H1 (cell line): Measurements from ENCODE around the gene MTPN. TPM values are rescaled to one million over a fixed set of nuclear protein-coding genes. Genes with fewer than 3 reads are reported as not detected.

Source experiments
- CTCF ChIA-PET: fragments of 300-600 bp; sonication (Branson Sonifier 250); formaldehyde crosslinking; loops from one replicate; lab custom pipeline; 2021; ENCODE audit not compliant: partially characterized antibody; lab: Charles Lee
- POLR2A ChIA-PET: fragments of 300-600 bp; sonication (Branson Sonifier 250); formaldehyde crosslinking; loops from one replicate; lab custom pipeline; 2021; ENCODE audit warnings: inconsistent platforms; ENCODE audit not compliant: partially characterized antibody; lab: Charles Lee
- DNase-seq, 2 experiments: peaks; one replicate each; pipeline versions ENCODE4 v3.0.0 to v3.0.0-alpha.2; 2010 to 2022; ENCODE audit warnings: low spot score in 2 of 2, low read depth in 1 of 2, mixed read lengths in 1 of 2
- FAIRE-seq: peaks from 2 replicates; lab custom pipeline; 2011; peaks lifted over from hg19 to GRCh38; lab: Jason Lieb, UNC
- H2AFZ ChIP-seq: 2 replicates; pipeline ENCODE4 v1.8.1; 2012; ENCODE audit warnings: low read length, inconsistent platforms
- H2AK5ac ChIP-seq: 2 replicates; pipeline ENCODE4 v1.6.1; 2013; ENCODE audit warnings: low read depth, low read length
- H2BK120ac ChIP-seq: replicated peaks from 2 replicates; pipeline ENCODE3; 2013; ENCODE audit warnings: low read depth, low read length, inconsistent platforms
- H2BK12ac ChIP-seq: 2 replicates; pipeline ENCODE4 v1.6.1; 2013; ENCODE audit warnings: low read depth, low read length
- H2BK15ac ChIP-seq: 2 replicates; pipeline ENCODE4 v1.6.1; 2013; ENCODE audit warnings: low read length
- H2BK20ac ChIP-seq: 2 replicates; pipeline ENCODE4 v1.6.1; 2013; ENCODE audit warnings: low read length
- H2BK5ac ChIP-seq: 2 replicates; pipeline ENCODE4 v1.6.1; 2013; ENCODE audit warnings: low read depth, low read length
- H3K14ac ChIP-seq: 2 replicates; pipeline ENCODE4 v1.6.1; 2013; ENCODE audit warnings: inconsistent platforms; ENCODE audit not compliant: insufficient read length
- H3K18ac ChIP-seq: 2 replicates; pipeline ENCODE4 v1.6.1; 2013; ENCODE audit warnings: low read length; ENCODE audit errors: extremely low read depth
- H3K23ac ChIP-seq: 2 replicates; pipeline ENCODE4 v1.6.1; 2013; ENCODE audit warnings: inconsistent platforms; ENCODE audit not compliant: insufficient read length
- H3K23me2 ChIP-seq: 2 replicates; pipeline ENCODE4 v1.6.1; 2013; ENCODE audit warnings: low read depth, low read length
- H3K27ac ChIP-seq: 2 replicates; pipeline ENCODE4 v1.6.1; 2011; ENCODE audit warnings: low read depth, low read length, inconsistent platforms
- H3K27me3 ChIP-seq, 4 experiments: replicated peaks in 1 of 4; 1 replicate in 1 of 4; 2 replicates in 3 of 4; pipeline versions ENCODE4 v1.6.1 to v1.8.1; 2011 to 2013; ENCODE audit warnings: low read length in 3 of 4, mild to moderate bottlenecking in 3 of 4, inconsistent platforms in 2 of 4, mixed read lengths in 2 of 4, moderate library complexity in 1 of 4; ENCODE audit not compliant: control insufficient read depth in 3 of 4, insufficient read depth in 3 of 4; ENCODE audit errors: extremely low read depth in 1 of 4
- H3K36me3 ChIP-seq, 4 experiments: 2 replicates each; pipeline versions ENCODE4 v1.6.1 to v1.8.1; 2011 to 2013; ENCODE audit warnings: mild to moderate bottlenecking in 4 of 4, low read length in 3 of 4, moderate library complexity in 2 of 4, control low read depth in 1 of 4, inconsistent platforms in 1 of 4; ENCODE audit not compliant: insufficient read depth in 4 of 4, control insufficient read depth in 2 of 4
- H3K4ac ChIP-seq: replicated peaks from 2 replicates; pipeline ENCODE3; 2013; ENCODE audit warnings: low read length, low read depth, mixed read lengths, inconsistent platforms; ENCODE audit not compliant: insufficient read length
- H3K4me1 ChIP-seq, 4 experiments: replicated peaks in 1 of 4; 1 replicate in 1 of 4; 2 replicates in 3 of 4; pipeline versions ENCODE4 v1.6.1 to v1.8.1; 2011 to 2013; ENCODE audit warnings: low read length in 3 of 4, inconsistent platforms in 2 of 4, mixed read lengths in 1 of 4; ENCODE audit not compliant: insufficient read depth in 4 of 4, control insufficient read depth in 3 of 4
- H3K4me2 ChIP-seq, 2 experiments: 2 replicates each; pipeline versions ENCODE4 v1.6.1 to v1.8.1; 2011 to 2013; ENCODE audit warnings: low read depth in 2 of 2, low read length in 2 of 2, control low read depth in 1 of 2, inconsistent platforms in 1 of 2, mild to moderate bottlenecking in 1 of 2; ENCODE audit not compliant: insufficient read depth in 1 of 2
- H3K4me3 ChIP-seq, 4 experiments: fragments of 200-600, 300-600 bp in 1 of 4; sonication (generic), shearing (Covaris generic), sonication (Bioruptor Twin) in 1 of 4; 2 replicates each; pipeline versions ENCODE4 v1.5.1 to v1.8.1; 2011 to 2016; ENCODE audit warnings: low read length in 4 of 4, low read depth in 3 of 4, control low read depth in 2 of 4, inconsistent platforms in 2 of 4, mild to moderate bottlenecking in 2 of 4, mixed read lengths in 1 of 4, moderate library complexity in 1 of 4; ENCODE audit not compliant: insufficient read depth in 2 of 4; ENCODE audit errors: extremely low read depth in 1 of 4
- H3K56ac ChIP-seq: replicated peaks from 2 replicates; pipeline ENCODE3; 2013; ENCODE audit warnings: low read depth, mild to moderate bottlenecking, mixed read lengths, low read length, inconsistent platforms; ENCODE audit not compliant: insufficient read length
- H3K79me1 ChIP-seq: 2 replicates; pipeline ENCODE4 v1.6.1; 2013; ENCODE audit warnings: low read depth, low read length, control low read depth
- H3K79me2 ChIP-seq, 2 experiments: 2 replicates each; pipeline versions ENCODE4 v1.6.1 to v1.8.1; 2012 to 2013; ENCODE audit warnings: low read length in 2 of 2, mild to moderate bottlenecking in 2 of 2, inconsistent platforms in 1 of 2; ENCODE audit not compliant: insufficient read depth in 2 of 2, control insufficient read depth in 1 of 2
- H3K9ac ChIP-seq, 4 experiments: replicated peaks in 1 of 4; 1 replicate in 1 of 4; 2 replicates in 3 of 4; pipeline versions ENCODE4 v1.6.1 to v1.8.1; 2011 to 2013; ENCODE audit warnings: low read depth in 3 of 4, low read length in 3 of 4, control low read depth in 2 of 4, mild to moderate bottlenecking in 2 of 4, moderate library complexity in 2 of 4, inconsistent platforms in 1 of 4; ENCODE audit errors: extremely low read depth in 1 of 4
- H3K9me3 ChIP-seq, 2 experiments: 2 replicates each; pipeline versions ENCODE4 v1.6.1 to v1.8.1; 2012 to 2013; ENCODE audit warnings: mild to moderate bottlenecking in 2 of 2, moderate library complexity in 2 of 2, control low read depth in 1 of 2, inconsistent platforms in 1 of 2, low read depth in 1 of 2, low read length in 1 of 2, mixed read lengths in 1 of 2; ENCODE audit not compliant: insufficient read depth in 2 of 2
- H4K20me1 ChIP-seq, 2 experiments: replicated peaks in 1 of 2; 2 replicates each; pipeline versions ENCODE3 to v1.8.1; 2011 to 2013; ENCODE audit warnings: inconsistent platforms in 2 of 2, low read length in 2 of 2, mild to moderate bottlenecking in 1 of 2; ENCODE audit not compliant: insufficient read depth in 2 of 2, control insufficient read depth in 1 of 2
- H4K5ac ChIP-seq: 2 replicates; pipeline ENCODE4 v1.6.1; 2013; ENCODE audit warnings: low read length, low read depth, mixed read lengths, inconsistent platforms; ENCODE audit not compliant: insufficient read length
- H4K8ac ChIP-seq: 2 replicates; pipeline ENCODE4 v1.8.0; 2013; ENCODE audit warnings: mild to moderate bottlenecking, moderate library complexity, low read length, inconsistent platforms; ENCODE audit not compliant: insufficient read depth; ENCODE audit errors: extremely low read depth
- H4K91ac ChIP-seq: replicated peaks from 2 replicates; pipeline ENCODE3; 2013; ENCODE audit warnings: low read length, mixed read lengths, inconsistent platforms; ENCODE audit not compliant: insufficient read length
- JUND ChIP-seq: IDR thresholded peaks from 2 replicates; pipeline ENCODE4 v1.6.1; 2011; ENCODE audit warnings: mild to moderate bottlenecking, improper control_type of control experiment, low read length
- RXRA ChIP-seq: IDR thresholded peaks from 2 replicates; pipeline ENCODE4 v1.6.1; 2011; ENCODE audit warnings: low read depth, mild to moderate bottlenecking, low read length, moderate library complexity; ENCODE audit not compliant: insufficient read depth
- SIRT6 ChIP-seq: IDR thresholded peaks from one replicate; pipeline ENCODE4 v1.7.1; 2012; ENCODE audit warnings: low read length, inconsistent platforms
- WGBS, 2 experiments: shearing (Covaris generic) in 1 of 2; methylation state at CpG; one replicate each; pipeline versions ENCODE4 v1.1.6 to v1.1.7; 2013 to 2015; ENCODE audit warnings: low lambda C conversion rate in 2 of 2, mixed read lengths in 2 of 2, inconsistent platforms in 1 of 2, low coverage in 1 of 2, missing lambda C conversion rate in 1 of 2; ENCODE audit not compliant: insufficient replicate concordance in 2 of 2, insufficient coverage in 1 of 2, insufficient read length in 1 of 2; ENCODE audit errors: extremely low coverage in 1 of 2, missing lambda C conversion rate in 1 of 2; 5-methylcytosine and 5-hydroxymethylcytosine counted together
- polyA plus RNA-seq, 7 experiments: library from polyadenylated mRNA; depleted of rRNA in 3 of 7; stranded (reverse) in 5 of 7; unstranded in 2 of 7; fragments of >200 nt in 5 of 7; fragments of 200-250 nt in 2 of 7; gene quantifications; 1 replicate in 5 of 7; 2 replicates in 1 of 7; 4 replicates in 1 of 7; pipeline versions ENCODE4 v1.2.1 to v1.2.3, GENCODE V29; 2011 to 2013; ENCODE audit warnings: missing spikeins in 2 of 7, mixed read lengths in 2 of 7
- total RNA-seq: library from RNA; stranded (reverse); fragmentation: NEBNext Ultra II Directional; extraction: Animal tissue kit (Norgen Biotek cat#: 25700); gene quantifications from 2 replicates; pipeline ENCODE4 v1.2.1, GENCODE V29; 2021

Gene MTPN
- total and polyA plus RNA-seq, 2 of the 8 experiments (the other 6 are each of a cell fraction or from before 2014, with no cell fraction given), result 33.0 to 101 TPM

DNA sequence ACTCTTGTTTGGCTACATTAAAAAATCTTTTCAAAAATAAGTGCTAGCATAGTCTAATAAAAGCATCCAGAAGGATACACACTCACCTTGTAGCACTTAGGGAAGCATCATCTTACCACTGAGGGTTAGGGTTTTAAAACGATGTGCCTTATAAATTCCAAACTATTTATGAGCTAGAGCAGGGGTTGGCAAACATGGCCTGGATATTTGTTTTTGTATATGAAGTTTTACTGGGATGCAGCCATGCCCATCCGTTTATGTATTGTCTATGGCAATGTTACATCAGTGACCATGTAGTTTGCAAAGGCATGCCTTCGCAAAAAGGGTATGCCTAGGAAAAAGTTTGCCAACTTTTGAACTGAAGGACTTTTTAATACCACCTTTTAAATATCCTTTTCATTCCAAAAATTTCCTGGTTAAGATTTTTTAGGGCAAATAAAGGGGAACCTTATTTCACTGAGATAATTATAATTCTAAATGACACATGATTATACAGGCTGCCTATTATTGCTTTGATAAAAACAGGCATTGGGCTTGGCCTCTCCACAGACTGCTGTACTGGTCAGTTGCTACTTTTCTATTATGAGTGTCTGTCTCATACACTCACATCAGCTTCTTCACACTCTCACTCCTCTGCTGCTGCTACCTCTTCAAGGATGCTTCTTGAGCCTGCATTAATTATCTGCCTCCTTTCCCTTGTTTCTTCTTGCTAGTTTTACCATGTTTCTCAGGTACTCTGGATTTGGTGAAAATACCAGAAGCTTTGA lies 30.7 kb downstream of the MTPN start:
- H3K4me2 ChIP-seq, result no peak overlapping the region
- no peak overlapping the region for H2BK12ac ChIP-seq
- ChIA-PET POLR2A (no interaction called here), CTCF (interaction anchor here (0.6 to 1.2 kb wide), 2 partner anchors 39 to 56 kb away, joined by 3 read pairs; no protein-coding TSS in a partner anchor)
- H4K5ac ChIP-seq, result no peak overlapping the region
- WGBS, 2 experiments, result 92% methylated on average over 3 of the region's 3 CpGs; no CpG with 5 or more reads in 1 of the 2 experiments
- no peak overlapping the region for H3K23ac ChIP-seq
- H3K4ac ChIP-seq, result no peak overlapping the region
- FAIRE-seq, result no peak
- H2AFZ ChIP-seq, result no peak overlapping the region
- H3K36me3 ChIP-seq, result peaks cover 3 to 26% (median 10%) of the 10 kb centered on the region in 4 experiments
- no peak overlapping the region for H3K14ac ChIP-seq
- H2BK5ac ChIP-seq, result no peak overlapping the region
- no peak overlapping the region for H3K18ac ChIP-seq
- DNase-seq, result no peak
- H3K4me1 ChIP-seq, result peaks cover 0 to 3% (median 0%) of the 10 kb centered on the region in 4 experiments; a peak in 1 of 7 replicates
- no peaks in the 10 kb centered on the region for H3K27me3 ChIP-seq
- H3K9me3 ChIP-seq, result no peaks in the 10 kb centered on the region
- no peak overlapping the region for H3K4me3 ChIP-seq
- H3K56ac ChIP-seq, result no peak overlapping the region
- no peak overlapping the region for H4K91ac ChIP-seq
- peaks cover 0 to 11% of the 10 kb centered on the region in 2 experiments; a peak in 3 of 4 replicates for H3K79me2 ChIP-seq
- no peak overlapping the region for H4K8ac ChIP-seq
- no peak overlapping the region for H2BK20ac ChIP-seq
- no peak overlapping the region for H2AK5ac ChIP-seq
- H3K27ac ChIP-seq, result no peak overlapping the region
- H4K20me1 ChIP-seq, result peaks cover 0 to 3% of the 10 kb centered on the region in 2 experiments
- no peaks in the 10 kb centered on the region for H3K23me2 ChIP-seq
- no peak for TF ChIP-seq RXRA
- TF ChIP-seq JUND, result no peak
- no peak for TF ChIP-seq SIRT6
- TF ChIP-seq, all 59 proteins: peak for 0
- no peak overlapping the region for H3K9ac ChIP-seq
- no peak overlapping the region for H2BK120ac ChIP-seq
- H3K79me1 ChIP-seq, result 0 out of 2 replicates have a peak, but pooled peaks cover 2% of the 10 kb centered on the region
- H2BK15ac ChIP-seq, result no peak overlapping the region
